OCI-LY7 (cell line): ENCODE data around the gene TTC34.

Experiments
- EZH2phosphoT487 ChIP-seq: fragments of 200-600 bp; sonication (generic); IDR thresholded peaks from 2 replicates; pipeline ENCODE4 v1.6.1; 2018; ENCODE audit warnings: low read depth, borderline replicate concordance, mild to moderate bottlenecking, mixed run types, antibody characterized with exemption, low read length, moderate library complexity, mixed read lengths
- TF ChIP-seq, protein P1 (sequence below): fragments of 200-600 bp; sonication (generic); conservative IDR thresholded peaks from 2 replicates; pipeline ENCODE4 v1.5.1; 2014; ENCODE audit warnings: mild to moderate bottlenecking, antibody characterized with exemption, low read length, moderate library complexity, mixed read lengths

DNA sequence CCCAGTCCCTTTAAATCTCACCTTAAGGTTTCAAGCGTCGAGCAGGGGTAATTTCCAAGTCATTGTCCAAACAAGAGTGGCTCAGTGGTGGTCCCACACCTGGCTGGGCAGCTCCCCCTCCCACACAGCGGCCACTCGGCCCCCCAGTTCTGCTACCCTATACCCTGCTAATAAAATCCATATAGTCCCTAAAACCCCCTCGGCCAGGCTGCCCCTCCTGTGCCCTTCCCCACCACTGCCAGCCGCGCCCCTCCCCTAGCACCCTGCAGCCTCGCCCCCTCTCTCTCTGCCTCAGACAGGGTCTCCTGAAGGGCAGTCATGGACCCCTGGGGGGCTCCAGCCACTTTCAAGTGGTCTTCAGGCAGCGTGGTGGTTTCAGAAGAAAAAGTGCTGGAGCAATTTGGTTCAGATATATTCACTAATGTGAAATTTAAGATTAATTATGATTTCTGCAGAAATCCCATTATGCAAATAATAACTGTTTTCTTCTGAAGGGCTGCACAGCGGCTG is 34.2 kb upstream of the TTC34 start:
- TF ChIP-seq, protein P1, sequence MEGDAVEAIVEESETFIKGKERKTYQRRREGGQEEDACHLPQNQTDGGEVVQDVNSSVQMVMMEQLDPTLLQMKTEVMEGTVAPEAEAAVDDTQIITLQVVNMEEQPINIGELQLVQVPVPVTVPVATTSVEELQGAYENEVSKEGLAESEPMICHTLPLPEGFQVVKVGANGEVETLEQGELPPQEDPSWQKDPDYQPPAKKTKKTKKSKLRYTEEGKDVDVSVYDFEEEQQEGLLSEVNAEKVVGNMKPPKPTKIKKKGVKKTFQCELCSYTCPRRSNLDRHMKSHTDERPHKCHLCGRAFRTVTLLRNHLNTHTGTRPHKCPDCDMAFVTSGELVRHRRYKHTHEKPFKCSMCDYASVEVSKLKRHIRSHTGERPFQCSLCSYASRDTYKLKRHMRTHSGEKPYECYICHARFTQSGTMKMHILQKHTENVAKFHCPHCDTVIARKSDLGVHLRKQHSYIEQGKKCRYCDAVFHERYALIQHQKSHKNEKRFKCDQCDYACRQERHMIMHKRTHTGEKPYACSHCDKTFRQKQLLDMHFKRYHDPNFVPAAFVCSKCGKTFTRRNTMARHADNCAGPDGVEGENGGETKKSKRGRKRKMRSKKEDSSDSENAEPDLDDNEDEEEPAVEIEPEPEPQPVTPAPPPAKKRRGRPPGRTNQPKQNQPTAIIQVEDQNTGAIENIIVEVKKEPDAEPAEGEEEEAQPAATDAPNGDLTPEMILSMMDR = no peak
- TF ChIP-seq EZH2phosphoT487 = no peak
